SK-N-MC (cell line): ENCODE measurements around the gene ATP6V1F.

Source experiments
- EZH2 ChIP-seq: fragments of 200-600 bp; sonication (generic); IDR thresholded peaks from one replicate; pipeline ENCODE4 v1.6.1; 2017; ENCODE audit warnings: antibody characterized with exemption
- POLR2AphosphoS5 ChIP-seq: IDR thresholded peaks from 2 replicates; pipeline ENCODE4 v1.6.1; 2012; ENCODE audit warnings: mild to moderate bottlenecking, low read depth, low read length, borderline replicate concordance

- no peak for TF ChIP-seq EZH2
- TF ChIP-seq POLR2AphosphoS5: no peak
Observed at GRCh38 chr7:128891110-128891941, 28.7 kb downstream of the ATP6V1F start.
